ENCODE results near the gene CLPSL1.
A peak's percentile ranks its signal among the peaks of the same experiment; 100 is the strongest.

The CLPSL1 gene
- long read RNA-seq: 0 reads

- Histone ChIP-seq H3K27ac (replicated peaks) (no peak within 1 kb of the TSS), H3K4me3 (replicated peaks; ENCODE audit: insufficient read depth, low read length) (no peak within 1 kb of the TSS), H3K27me3 (ENCODE audit: insufficient read depth, poor library complexity, severe bottlenecking) (no peaks in the 10 kb centered on the region)
- no peak for DNase-seq (ENCODE audit: low read depth in 1 of 2, low spot score in 1 of 2)
- TF ChIP-seq REST (IDR thresholded peaks at IDR 0.05; ENCODE audit: insufficient replicate concordance, low read depth) (no peak), POLR2AphosphoS5 (IDR thresholded peaks at IDR 0.05; ENCODE audit: low read depth) (no peak), GABPA (IDR thresholded peaks at IDR 0.05; ENCODE audit: low read depth) (no peak), SPI1 (IDR thresholded peaks at IDR 0.05; ENCODE audit: borderline replicate concordance, low read depth) (no peak), CTCF (IDR thresholded peaks at IDR 0.05; ENCODE audit: insufficient read depth, low read length) (no peak)
These were observed at the start of gene CLPSL1 for GRCh38 chr6:35780719-35781118. CLPSL1 (plus strand) TSS chr6:35781019; CDS start chr6:35781111, 92 bp downstream.

- DNase-seq (ENCODE audit: low read depth in 1 of 2, low spot score in 1 of 2): peak; percentile 78 to 89
- Histone ChIP-seq H3K4me3 (replicated peaks; ENCODE audit: insufficient read depth, low read length) (peak overlapping the region; percentile 72), H3K27me3 (ENCODE audit: insufficient read depth, poor library complexity, severe bottlenecking) (no peaks in the 10 kb centered on the region), H3K27ac (replicated peaks) (peak overlapping the region; percentile 80)
- TF ChIP-seq GABPA (IDR thresholded peaks at IDR 0.05; ENCODE audit: low read depth) (no peak), POLR2AphosphoS5 (IDR thresholded peaks at IDR 0.05; ENCODE audit: low read depth) (no peak), CTCF (IDR thresholded peaks at IDR 0.05; ENCODE audit: insufficient read depth, low read length) (no peak), REST (IDR thresholded peaks at IDR 0.05; ENCODE audit: insufficient replicate concordance, low read depth) (no peak), SPI1 (IDR thresholded peaks at IDR 0.05; ENCODE audit: borderline replicate concordance, low read depth) (no peak)
These were observed 49.4 kb upstream of the CLPSL1 start for GRCh38 chr6:35731414-35731735.

GRCh38 chr6:35731736-35732532 lies 48.9 kb upstream of the CLPSL1 start:
- DNase-seq (ENCODE audit: low read depth in 1 of 2, low spot score in 1 of 2): peak; percentile 85 to 92
- Histone ChIP-seq H3K27ac (replicated peaks) (peak overlapping the region; percentile 80), H3K4me3 (replicated peaks; ENCODE audit: insufficient read depth, low read length) (peak overlapping the region; percentile 72), H3K27me3 (ENCODE audit: insufficient read depth, poor library complexity, severe bottlenecking) (no peaks in the 10 kb centered on the region)
- TF ChIP-seq POLR2AphosphoS5 (IDR thresholded peaks at IDR 0.05; ENCODE audit: low read depth) (peak; percentile 38; the same call in 1 of the 2 replicates), SPI1 (IDR thresholded peaks at IDR 0.05; ENCODE audit: borderline replicate concordance, low read depth) (no peak), GABPA (IDR thresholded peaks at IDR 0.05; ENCODE audit: low read depth) (peak; percentile 63), CTCF (IDR thresholded peaks at IDR 0.05; ENCODE audit: insufficient read depth, low read length) (no peak), REST (IDR thresholded peaks at IDR 0.05; ENCODE audit: insufficient replicate concordance, low read depth) (no peak)
